Upper lobe of left lung (tissue), 6 donors: Measurements from ENCODE around the gene MAP2. TPM values are rescaled to one million over a fixed set of nuclear protein-coding genes. Genes with fewer than 3 reads are reported as not detected.

Source experiments
- ATAC-seq, 2 donors: fragments of 200-7000 bp; cut with Tn5 transposase; one replicate each; pipeline ENCODE4 v1.9.1; 2022; ENCODE audit warnings: mild to moderate bottlenecking in 2 of 2, moderate library complexity in 2 of 2; ENCODE audit not compliant: low FRiP score in 2 of 2
- DNase-seq, 2 donors: peaks; one replicate each; pipeline ENCODE4 v3.0.0-alpha.2; 2019 to 2020
- H3K27ac ChIP-seq, 4 donors: fragments of 200-600 bp; sonication (generic); one replicate each; pipeline ENCODE4 v1.5.1; 2016 to 2019
- H3K27me3 ChIP-seq, 4 donors: fragments of 200-600 bp; sonication (generic); one replicate each; pipeline ENCODE4 v1.5.1; 2017 to 2019
- H3K36me3 ChIP-seq, 4 donors: fragments of 200-600 bp; sonication (generic); one replicate each; pipeline ENCODE4 v1.5.1; 2016 to 2019
- H3K4me1 ChIP-seq, 4 donors: fragments of 200-600 bp; sonication (generic); one replicate each; pipeline ENCODE4 v1.5.1; 2018 to 2019
- H3K4me3 ChIP-seq, 4 donors: fragments of 200-600 bp; sonication (generic); one replicate each; pipeline ENCODE4 v1.5.1; 2017 to 2019; ENCODE audit warnings: mild to moderate bottlenecking in 2 of 4, moderate library complexity in 1 of 4
- H3K9me3 ChIP-seq, 4 donors: fragments of 200-600 bp; sonication (generic); one replicate each; pipeline ENCODE4 v1.5.1; 2018 to 2019
- CTCF ChIP-seq, 6 experiments: fragments of 450-650 bp in 4 of 6; fragments of 200-600 bp in 2 of 6; sonication (generic) in 2 of 6; IDR thresholded peaks; one replicate each; pipeline ENCODE4 v1.5.1; 2016 to 2019; ENCODE audit warnings: antibody characterized with exemption in 6 of 6
- EP300 ChIP-seq, 4 donors: sonication (generic); formaldehyde crosslinking; IDR thresholded peaks; one replicate each; pipeline ENCODE4 v1.5.1; 2017; ENCODE audit warnings: antibody characterized with exemption in 4 of 4, control low read depth in 2 of 4
- POLR2A ChIP-seq, 4 donors: fragments of 450-650 bp; IDR thresholded peaks; one replicate each; pipeline ENCODE4 v1.5.1; 2016 to 2017; ENCODE audit warnings: antibody characterized with exemption in 4 of 4, mild to moderate bottlenecking in 2 of 4
- POLR2AphosphoS5 ChIP-seq, 2 donors: sonication (generic); formaldehyde crosslinking; IDR thresholded peaks; one replicate each; pipeline ENCODE4 v1.5.1; 2017; ENCODE audit warnings: antibody characterized with exemption in 2 of 2
- WGBS, 2 donors: methylation state at CpG; one replicate each; pipeline ENCODE4 v1.1.5; 2017 to 2018; 5-methylcytosine and 5-hydroxymethylcytosine counted together
- total RNA-seq, 6 donors: library from RNA; depleted of rRNA in 4 of 6; stranded (reverse); fragments of >200 nt in 4 of 6; gene quantifications; one replicate each; pipeline versions ENCODE4 v1.1.0 to v1.2.1, GENCODE V29; 2016 to 2021
- donor health status: DM: no; HTN: no; CAD: no; lungs with moderate emphysema.
- donor health status: DM: no; HTN: yes; CAD: no; lungs with severe emphysema.

MAP2 gene
- total RNA-seq, 6 donors from 2014 or later: 25.2 to 121 (median 58.7) TPM

- 74 to 79% methylated on average over 5 of the region's 5 CpGs for WGBS, 2 donors
Observed at GRCh38 chr2:209719034-209719433, 295.2 kb downstream of the MAP2 start.

GRCh38 chr2:209721497-209721896 lies 297.6 kb downstream of the MAP2 start:
- no peak for DNase-seq
- Histone ChIP-seq H3K9me3 (no peaks in the 10 kb centered on the region), H3K27ac (no peak overlapping the region), H3K27me3 (no peaks in the 10 kb centered on the region), H3K36me3 (no peaks in the 10 kb centered on the region), H3K4me1 (no peaks in the 10 kb centered on the region), H3K4me3 (no peak overlapping the region)
- TF ChIP-seq CTCF (IDR thresholded peaks at IDR 0.05): no peak
- no peak for TF ChIP-seq EP300 (IDR thresholded peaks at IDR 0.05)
- TF ChIP-seq POLR2AphosphoS5 (IDR thresholded peaks at IDR 0.05): no peak
- TF ChIP-seq POLR2A (IDR thresholded peaks at IDR 0.05): no peak
- ATAC-seq: no peak

More at GRCh38 chr2:209719034-209719433, 295.2 kb downstream of the MAP2 start:
- DNase-seq (no peak), ATAC-seq (no peak)
- TF ChIP-seq POLR2A (IDR thresholded peaks at IDR 0.05) (no peak), POLR2AphosphoS5 (IDR thresholded peaks at IDR 0.05) (no peak), CTCF (IDR thresholded peaks at IDR 0.05) (no peak), EP300 (IDR thresholded peaks at IDR 0.05) (no peak)
- H3K4me1 ChIP-seq: no peaks in the 10 kb centered on the region
- H3K4me3 ChIP-seq: no peak overlapping the region
- no peak overlapping the region for H3K27ac ChIP-seq
- H3K9me3 ChIP-seq: no peaks in the 10 kb centered on the region
- H3K27me3 ChIP-seq: no peaks in the 10 kb centered on the region
- H3K36me3 ChIP-seq: no peaks in the 10 kb centered on the region

GRCh38 chr2:209726311-209726710 lies 302.5 kb downstream of the MAP2 start:
- Histone ChIP-seq H3K36me3 (peaks cover 0 to 3% (median 0%) of the 10 kb centered on the region in 4 donors), H3K9me3 (no peaks in the 10 kb centered on the region), H3K4me3 (no peak overlapping the region), H3K27ac (no peak overlapping the region), H3K27me3 (no peaks in the 10 kb centered on the region), H3K4me1 (no peaks in the 10 kb centered on the region)
- no peak for TF ChIP-seq EP300 (IDR thresholded peaks at IDR 0.05)
- TF ChIP-seq CTCF (IDR thresholded peaks at IDR 0.05): no peak
- no peak for TF ChIP-seq POLR2A (IDR thresholded peaks at IDR 0.05)
- no peak for TF ChIP-seq POLR2AphosphoS5 (IDR thresholded peaks at IDR 0.05)
- WGBS, 2 donors: 88 to 91% methylated on average over 2 of the region's 2 CpGs
- no peak for ATAC-seq
- no peak for DNase-seq

- H3K9me3 ChIP-seq: no peaks in the 10 kb centered on the region
- H3K4me3 ChIP-seq: no peak overlapping the region
- peaks cover 0 to 3% (median 0%) of the 10 kb centered on the region in 4 donors for H3K36me3 ChIP-seq
- TF ChIP-seq CTCF (IDR thresholded peaks at IDR 0.05): no peak
- no peak for TF ChIP-seq EP300 (IDR thresholded peaks at IDR 0.05)
- TF ChIP-seq POLR2A (IDR thresholded peaks at IDR 0.05): no peak
- no peak for TF ChIP-seq POLR2AphosphoS5 (IDR thresholded peaks at IDR 0.05)
- no peaks in the 10 kb centered on the region for H3K27me3 ChIP-seq
- 79 to 87% methylated on average over 2 of the region's 2 CpGs for WGBS, 2 donors
- ATAC-seq (no peak), DNase-seq (no peak)
- H3K4me1 ChIP-seq: no peaks in the 10 kb centered on the region
- no peak overlapping the region for H3K27ac ChIP-seq
Observed at GRCh38 chr2:209727077-209727476, 303.2 kb downstream of the MAP2 start.

GRCh38 chr2:209734805-209735204 lies 311.0 kb downstream of the MAP2 start:
- H3K9me3 ChIP-seq: no peaks in the 10 kb centered on the region
- no peak overlapping the region for H3K4me3 ChIP-seq
- no peaks in the 10 kb centered on the region for H3K4me1 ChIP-seq
- TF ChIP-seq POLR2AphosphoS5 (IDR thresholded peaks at IDR 0.05) (no peak), CTCF (IDR thresholded peaks at IDR 0.05) (no peak), EP300 (IDR thresholded peaks at IDR 0.05) (no peak), POLR2A (IDR thresholded peaks at IDR 0.05) (no peak)
- WGBS, 2 donors: 73 to 85% methylated on average over 3 of the region's 3 CpGs
- ATAC-seq (no peak), DNase-seq (no peak)
- no peaks in the 10 kb centered on the region for H3K27me3 ChIP-seq
- H3K36me3 ChIP-seq: peaks cover 0 to 3% (median 0%) of the 10 kb centered on the region in 4 donors
- H3K27ac ChIP-seq: no peak overlapping the region
